DOHH2 (cell line): ENCODE data around the gene RAD51B.
A peak's percentile ranks its signal among the peaks of the same experiment; 100 is the strongest.

Experiments used
- H3F3A ChIP-seq: fragments of 200-600 bp; sonication (generic), shearing (Covaris generic); 2 replicates; pipeline ENCODE4 v1.6.0; 2016; ENCODE audit warnings: antibody characterized with exemption, mild to moderate bottlenecking; ENCODE audit not compliant: control insufficient read depth, insufficient read depth
- H3K27ac ChIP-seq: fragments of 200-600 bp; sonication (generic); 2 replicates; pipeline ENCODE4 v1.5.1; 2014; ENCODE audit warnings: low read depth, mild to moderate bottlenecking, low read length, moderate library complexity
- H3K27me3 ChIP-seq: fragments of 200-600 bp; sonication (generic); 2 replicates; pipeline ENCODE4 v1.6.1; 2014; ENCODE audit warnings: mild to moderate bottlenecking, low read length, mixed read lengths; ENCODE audit not compliant: control insufficient read depth
- H3K36me3 ChIP-seq: fragments of 200-600 bp; sonication (generic); 2 replicates; pipeline ENCODE4 v1.6.1; 2014; ENCODE audit warnings: mild to moderate bottlenecking, low read length, moderate library complexity, mixed read lengths; ENCODE audit not compliant: control insufficient read depth
- H3K4me1 ChIP-seq: fragments of 200-600 bp; sonication (generic); 2 replicates; pipeline ENCODE4 v1.6.1; 2014; ENCODE audit warnings: mild to moderate bottlenecking, low read length, mixed read lengths; ENCODE audit not compliant: control insufficient read depth
- H3K4me2 ChIP-seq: fragments of 200-600 bp; sonication (generic); 2 replicates; pipeline ENCODE4 v1.6.0; 2014; ENCODE audit warnings: mild to moderate bottlenecking, low read length, moderate library complexity
- H3K4me3 ChIP-seq: fragments of 200-600 bp; sonication (generic); 2 replicates; pipeline ENCODE4 v1.5.1; 2014; ENCODE audit warnings: mild to moderate bottlenecking, low read length, mixed read lengths
- H3K79me2 ChIP-seq: fragments of 200-600 bp; sonication (generic); 2 replicates; pipeline ENCODE4 v1.6.1; 2014; ENCODE audit warnings: mild to moderate bottlenecking, low read length, mixed read lengths; ENCODE audit not compliant: control insufficient read depth
- H3K9me2 ChIP-seq: fragments of 200-600 bp; sonication (generic); replicated peaks from 2 replicates; pipeline ENCODE4 v1.6.1; 2014; ENCODE audit warnings: mild to moderate bottlenecking, low read length, mixed read lengths; ENCODE audit not compliant: control insufficient read depth
- H3K9me3 ChIP-seq: fragments of 200-600 bp; sonication (generic); 2 replicates; pipeline ENCODE4 v1.6.1; 2014; ENCODE audit warnings: antibody characterized with exemption, low read length, mixed read lengths; ENCODE audit not compliant: control insufficient read depth, insufficient read depth
- H4K20me1 ChIP-seq: fragments of 200-600 bp; sonication (generic); 2 replicates; pipeline ENCODE4 v1.6.0; 2014; ENCODE audit warnings: low read depth, mild to moderate bottlenecking, antibody characterized with exemption, low read length, moderate library complexity; ENCODE audit not compliant: control insufficient read depth, insufficient read depth
- CTCF ChIP-seq: fragments of 200-600 bp; sonication (generic); IDR thresholded peaks from one replicate; pipeline ENCODE4 v1.5.1; 2014; ENCODE audit warnings: antibody characterized with exemption, mild to moderate bottlenecking, low read depth, low read length; ENCODE audit not compliant: poor library complexity, severe bottlenecking
- EZH2phosphoT487 ChIP-seq: fragments of 200-600 bp; sonication (generic); IDR thresholded peaks from 2 replicates; pipeline ENCODE4 v1.6.1; 2017; ENCODE audit warnings: borderline replicate concordance, mild to moderate bottlenecking, antibody characterized with exemption, low read length, moderate library complexity, mixed read lengths

The RAD51B gene

GRCh38 chr14:68271913-68272391, 452.4 kb downstream of the RAD51B start:
- no peaks in the 10 kb centered on the region for H4K20me1 ChIP-seq
- peaks cover 56% of the 10 kb centered on the region for H3F3A ChIP-seq
- peak overlapping the region; percentile 31 for H3K4me2 ChIP-seq
- H3K4me1 ChIP-seq = peaks cover 98% of the 10 kb centered on the region
- no peaks in the 10 kb centered on the region for H3K9me3 ChIP-seq
- 0 out of 2 replicates have a peak overlapping the region, but pooled peaks have one; percentile 1 for H3K4me3 ChIP-seq
- H3K36me3 ChIP-seq = peaks cover 7% of the 10 kb centered on the region; the same call in 1 of the 2 replicates
- peak overlapping the region; percentile 28 for H3K27ac ChIP-seq
- H3K79me2 ChIP-seq = peaks cover 14% of the 10 kb centered on the region
- no peaks in the 10 kb centered on the region for H3K9me2 ChIP-seq
- H3K27me3 ChIP-seq = no peaks in the 10 kb centered on the region
- TF ChIP-seq CTCF = no peak
- no peak for TF ChIP-seq EZH2phosphoT487

- H4K20me1 ChIP-seq = no peaks in the 10 kb centered on the region
- TF ChIP-seq CTCF = no peak
- TF ChIP-seq EZH2phosphoT487 = no peak
- H3K36me3 ChIP-seq = peaks cover 12% of the 10 kb centered on the region; the same call in 1 of the 2 replicates
- H3K4me2 ChIP-seq = peak overlapping the region; percentile 73
- H3K27me3 ChIP-seq = no peaks in the 10 kb centered on the region
- H3K9me2 ChIP-seq = no peaks in the 10 kb centered on the region
- H3K4me1 ChIP-seq = peaks cover 98% of the 10 kb centered on the region
- H3K9me3 ChIP-seq = no peaks in the 10 kb centered on the region
- peaks cover 20% of the 10 kb centered on the region for H3K79me2 ChIP-seq
- peaks cover 48% of the 10 kb centered on the region for H3F3A ChIP-seq
- peak overlapping the region; percentile 99 for H3K27ac ChIP-seq
- peak overlapping the region; percentile 3 for H3K4me3 ChIP-seq
These were observed 453.8 kb downstream of the RAD51B start for GRCh38 chr14:68273413-68273812.

GRCh38 chr14:68274725-68275124, 455.1 kb downstream of the RAD51B start:
- no peaks in the 10 kb centered on the region for H3K9me2 ChIP-seq
- H3K27me3 ChIP-seq = no peaks in the 10 kb centered on the region
- no peaks in the 10 kb centered on the region for H3K9me3 ChIP-seq
- TF ChIP-seq EZH2phosphoT487 = no peak
- peak; percentile 38 for TF ChIP-seq CTCF
- H3K4me3 ChIP-seq = peak overlapping the region; percentile 59
- peaks cover 98% of the 10 kb centered on the region for H3K4me1 ChIP-seq
- peaks cover 12% of the 10 kb centered on the region for H3K36me3 ChIP-seq
- H3K4me2 ChIP-seq = peak overlapping the region; percentile 73
- peaks cover 24% of the 10 kb centered on the region for H3K79me2 ChIP-seq
- peaks cover 50% of the 10 kb centered on the region for H3F3A ChIP-seq
- H4K20me1 ChIP-seq = no peaks in the 10 kb centered on the region
- peak overlapping the region; percentile 99 for H3K27ac ChIP-seq
